Inferior parietal cortex (tissue), 1 donor: ENCODE measurements around the gene CDC7.
"Not testable (repeated sequence)": the region's sequence is repeated elsewhere in the genome, so short reads cannot be mapped to it uniquely, and the experiment has no call there.

ENCODE experiments used
- DNase-seq: peaks from one replicate; pipeline ENCODE4 v3.0.0-alpha.2; 2016; ENCODE audit errors: extremely low spot score

The CDC7 gene

DNA sequence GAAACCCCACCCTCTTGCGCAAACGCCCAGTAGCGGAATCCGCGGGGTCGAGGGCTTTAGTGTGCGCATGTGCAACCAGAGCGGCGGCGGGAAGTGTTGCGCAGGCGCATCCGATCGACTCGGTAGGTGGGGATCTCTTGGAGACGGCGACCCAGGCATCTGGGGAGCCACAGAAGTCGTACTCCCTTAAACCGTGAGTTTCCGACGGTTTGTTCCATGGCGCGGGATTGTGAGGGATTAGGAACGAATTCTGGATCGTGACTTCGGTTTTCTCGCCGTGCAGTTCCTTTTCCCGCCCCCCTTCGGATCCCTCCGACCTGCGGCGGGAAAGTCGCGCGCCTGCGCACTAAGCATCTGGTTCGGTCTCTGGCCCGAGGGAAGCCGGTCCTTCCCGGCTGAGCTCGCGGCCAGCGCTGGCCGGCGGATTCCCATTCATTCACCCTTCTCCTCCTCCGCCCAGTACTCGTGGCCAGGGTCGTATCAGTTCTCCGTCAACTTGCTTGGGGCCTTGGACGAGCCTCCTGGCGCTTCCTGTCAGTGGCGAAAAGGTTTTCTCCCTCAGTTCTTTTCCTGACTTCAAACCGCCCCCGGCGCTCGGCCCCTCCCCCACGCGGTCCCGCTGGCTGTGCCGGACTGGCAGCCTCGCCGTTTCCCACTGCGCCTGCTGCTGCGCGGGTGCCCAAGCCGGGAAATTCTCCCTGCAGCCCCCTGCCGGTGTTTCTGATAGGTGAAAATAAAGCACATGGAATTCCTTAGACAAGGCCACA lies at the start of gene CDC7:
Gene CDC7 (plus strand): TSS at position 96 of the 767 bp plus-strand sequence. CDS start 866 bp downstream, outside the sequence.
- DNase-seq: peak; percentile 91

DNA sequence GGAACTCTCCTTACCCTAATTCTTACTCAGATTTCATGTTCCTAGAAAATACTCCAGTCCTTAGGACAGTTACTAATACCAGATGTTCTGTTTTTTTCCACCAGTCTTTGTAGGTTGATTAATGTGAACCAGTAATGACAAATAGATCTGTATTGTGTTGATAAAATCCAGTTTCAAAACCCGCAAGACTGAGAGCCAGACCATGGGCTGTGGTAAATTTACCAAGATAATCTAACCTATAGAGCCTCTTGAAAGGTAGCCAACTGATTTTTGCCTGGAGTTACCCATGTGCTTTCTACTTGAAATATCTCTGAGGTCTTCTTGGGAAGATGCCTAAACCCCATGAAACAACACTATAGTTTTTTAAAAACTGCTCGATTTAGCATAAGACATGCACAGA lies 46.5 kb upstream of the CDC7 start:
- no peak for DNase-seq

DNA sequence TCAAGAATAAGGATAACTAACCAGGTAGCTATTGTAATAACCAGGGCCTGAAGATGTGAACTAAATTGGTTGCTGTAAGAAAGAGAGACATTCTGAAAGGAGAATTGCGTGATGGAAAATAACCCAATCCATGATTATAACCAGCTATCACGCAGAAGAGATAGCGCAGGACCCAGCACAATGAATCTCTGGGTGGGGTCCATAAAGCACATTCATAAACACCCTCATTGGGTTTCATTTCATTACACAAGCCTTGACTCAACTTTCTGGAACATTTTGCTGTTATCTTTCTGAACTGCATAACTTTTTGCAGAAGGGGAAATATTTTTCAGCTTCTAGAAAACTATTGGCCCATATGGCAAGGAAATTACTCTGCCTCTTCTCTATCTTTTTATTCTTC lies 45.3 kb upstream of the CDC7 start:
- DNase-seq: no peak

DNA sequence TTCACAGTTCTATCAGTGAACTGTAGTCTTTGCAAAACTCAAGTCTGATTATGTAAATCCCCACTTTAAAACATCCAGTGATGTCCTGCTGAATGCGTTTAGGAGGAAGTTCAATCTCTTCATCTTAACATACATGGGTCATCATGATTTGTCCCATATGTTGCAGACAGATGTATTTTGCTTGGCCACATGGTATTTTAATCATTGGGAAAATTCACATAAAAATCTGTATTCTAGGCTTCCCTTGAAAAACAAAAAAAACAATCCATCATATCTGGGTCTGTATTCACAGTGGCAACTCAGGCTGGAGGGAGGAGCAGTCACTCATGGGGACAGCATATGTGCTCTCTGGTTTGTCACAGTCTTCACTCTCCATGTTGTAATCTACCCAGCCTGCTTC lies 44.8 kb upstream of the CDC7 start:
- DNase-seq: no peak

DNA sequence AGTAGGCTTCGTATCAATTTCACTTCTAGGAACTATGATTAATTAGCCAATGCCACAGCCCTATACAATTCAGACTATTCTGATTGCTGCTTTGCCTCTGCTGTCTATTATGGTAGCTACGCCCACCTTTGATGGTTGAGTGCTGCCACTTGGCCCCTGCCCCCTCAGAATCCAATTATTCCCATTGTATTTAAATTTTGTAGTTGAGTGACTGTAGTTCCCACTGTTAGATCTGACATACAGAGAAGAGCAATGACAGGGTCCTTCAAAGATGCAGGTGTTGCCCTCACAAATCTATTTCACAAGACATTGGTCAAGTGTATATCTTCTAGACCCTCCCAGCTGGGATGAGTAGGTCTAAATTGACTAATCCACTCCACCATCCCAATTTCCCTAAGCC lies 35.3 kb upstream of the CDC7 start:
- DNase-seq: not testable (repeated sequence)

DNA sequence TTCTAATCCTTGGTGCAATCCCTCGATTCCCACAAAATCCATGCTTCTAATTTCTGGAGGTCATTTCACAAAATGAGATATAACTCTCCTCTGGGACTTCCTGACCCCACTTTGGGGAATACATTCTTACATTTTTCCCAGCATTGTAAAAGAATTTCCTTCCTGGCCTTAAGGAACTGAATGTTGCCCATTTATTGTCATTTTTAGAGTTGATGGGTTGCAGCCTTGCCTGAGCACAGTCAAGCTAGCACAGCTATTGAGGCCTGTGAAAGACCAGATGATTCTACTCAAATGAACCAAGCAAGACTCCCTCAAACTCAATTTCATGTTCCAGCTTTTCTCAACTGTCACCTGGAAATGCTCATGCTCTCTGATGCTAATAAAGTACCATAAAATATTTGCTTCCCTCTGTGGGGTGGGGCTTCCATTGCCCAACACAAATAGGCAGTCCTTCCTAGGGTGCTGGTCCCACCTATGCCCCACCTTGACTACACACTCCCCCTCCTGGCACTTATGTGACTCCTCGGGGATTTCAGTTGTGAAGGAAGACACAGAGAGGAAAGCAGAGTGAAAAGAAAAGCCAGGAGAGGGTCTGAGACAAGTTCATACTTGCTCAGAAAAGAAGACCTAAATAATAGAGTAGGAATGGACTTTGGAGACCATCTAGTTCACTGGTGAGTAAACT lies 24.0 kb upstream of the CDC7 start:
- DNase-seq: no peak

DNA sequence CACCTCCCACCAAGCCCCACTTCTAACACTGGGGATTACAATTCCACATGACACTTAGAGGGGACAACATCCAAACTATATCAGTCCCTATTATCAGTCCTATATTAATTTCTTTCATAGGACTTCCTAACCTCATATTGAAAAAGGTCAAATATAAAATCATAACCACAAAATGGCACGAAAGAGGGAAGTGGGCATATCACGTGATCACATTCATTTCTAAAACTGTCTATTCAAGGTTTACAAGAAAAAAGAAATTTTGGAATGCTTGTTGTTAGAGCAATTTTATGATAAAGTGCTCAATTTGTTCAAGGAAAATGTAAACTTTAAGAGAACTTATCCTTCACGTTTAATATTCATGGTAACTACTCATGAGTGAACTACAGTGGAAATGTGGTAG lies 13.2 kb upstream of the CDC7 start:
- DNase-seq: no peak

DNA sequence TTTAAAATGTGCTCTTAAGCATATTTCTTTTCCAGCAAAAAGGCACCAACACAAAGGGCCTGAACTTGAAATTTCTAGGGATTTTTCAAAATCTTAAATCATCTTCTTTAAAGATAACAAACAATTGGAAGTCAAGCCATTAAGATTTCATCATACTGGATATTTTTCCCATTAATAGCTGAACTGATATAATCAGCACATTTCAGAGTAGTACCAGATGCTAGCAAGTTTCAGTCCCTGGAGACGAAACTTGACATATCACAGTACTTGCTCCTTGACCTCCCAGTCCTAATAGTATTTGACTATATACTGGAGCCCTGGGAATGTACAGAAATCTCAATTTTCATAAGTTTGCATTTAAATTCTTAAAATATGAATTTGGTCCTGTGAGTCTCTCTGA lies 10.2 kb upstream of the CDC7 start:
- no peak for DNase-seq

DNA sequence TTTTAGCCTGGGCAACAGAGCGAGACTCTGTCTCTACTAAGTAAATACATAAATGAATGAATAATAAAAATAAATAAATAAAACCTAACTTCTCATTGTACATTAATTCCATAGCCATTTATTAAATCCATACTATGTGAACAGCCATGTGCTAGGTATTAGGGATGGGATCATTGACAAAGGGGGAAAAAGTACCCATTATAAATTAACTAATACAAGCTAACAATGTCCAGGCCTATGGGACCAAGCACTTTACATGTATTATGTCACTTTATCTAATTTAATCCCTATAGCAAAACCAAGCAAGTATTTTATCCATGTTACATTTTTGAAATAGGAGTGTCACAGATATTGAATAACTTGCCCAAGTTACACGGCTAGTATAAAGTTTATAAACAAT lies 2.6 kb upstream of the CDC7 start:
- DNase-seq: no peak

DNA sequence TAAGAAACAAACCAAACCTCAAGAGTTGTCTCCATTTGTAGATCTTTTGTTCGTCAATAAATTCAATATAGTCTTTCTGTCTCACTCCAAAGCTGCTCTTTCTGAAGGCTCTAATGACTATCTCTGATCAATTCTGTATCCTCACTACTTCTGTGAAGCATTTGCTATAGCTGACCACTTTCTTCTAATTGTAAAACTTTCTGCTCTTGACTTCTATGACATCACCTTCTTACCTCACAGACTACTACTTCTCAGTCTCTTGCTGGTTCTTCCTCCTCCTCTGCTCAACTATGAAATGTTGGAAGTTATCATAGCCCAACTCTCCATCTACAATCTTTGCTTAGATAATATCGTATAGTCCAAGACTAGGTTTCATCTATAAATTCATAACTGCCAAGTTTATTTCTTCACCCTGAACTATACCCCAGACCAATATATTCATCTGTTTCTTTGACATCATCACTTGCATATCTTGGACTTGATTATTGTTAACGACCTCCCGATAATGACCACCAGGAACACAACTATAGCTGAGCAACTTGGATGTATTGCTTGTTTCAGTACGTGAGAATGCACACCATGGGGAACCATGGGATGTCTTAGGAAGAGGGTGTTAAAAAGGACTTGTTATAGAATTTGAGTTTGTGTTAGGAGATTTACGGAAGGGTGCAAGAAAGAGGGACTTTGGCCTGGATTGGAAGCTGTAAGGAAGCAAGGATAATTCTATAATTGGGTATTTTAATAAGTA lies 2.0 kb upstream of the CDC7 start:
- no peak for DNase-seq

DNA sequence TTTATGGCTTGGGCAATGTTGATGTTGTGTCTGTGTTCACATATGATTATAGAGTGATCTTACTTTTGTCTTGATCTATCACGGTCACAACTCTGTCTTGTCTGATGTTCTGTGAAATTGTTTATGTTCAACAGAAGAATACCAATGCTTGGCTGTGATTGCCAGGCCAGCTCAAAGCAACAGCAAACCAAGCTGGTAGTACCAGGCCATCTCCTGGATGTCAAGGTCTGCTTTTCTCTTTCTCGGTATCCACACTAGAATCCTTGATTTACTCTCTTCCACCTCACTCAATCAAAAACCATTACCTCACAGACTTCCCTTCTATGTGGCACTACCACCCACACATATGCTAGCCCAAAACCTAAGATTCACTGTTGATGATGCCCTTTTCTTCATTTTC lies 1.3 kb upstream of the CDC7 start:
- DNase-seq: no peak

DNA sequence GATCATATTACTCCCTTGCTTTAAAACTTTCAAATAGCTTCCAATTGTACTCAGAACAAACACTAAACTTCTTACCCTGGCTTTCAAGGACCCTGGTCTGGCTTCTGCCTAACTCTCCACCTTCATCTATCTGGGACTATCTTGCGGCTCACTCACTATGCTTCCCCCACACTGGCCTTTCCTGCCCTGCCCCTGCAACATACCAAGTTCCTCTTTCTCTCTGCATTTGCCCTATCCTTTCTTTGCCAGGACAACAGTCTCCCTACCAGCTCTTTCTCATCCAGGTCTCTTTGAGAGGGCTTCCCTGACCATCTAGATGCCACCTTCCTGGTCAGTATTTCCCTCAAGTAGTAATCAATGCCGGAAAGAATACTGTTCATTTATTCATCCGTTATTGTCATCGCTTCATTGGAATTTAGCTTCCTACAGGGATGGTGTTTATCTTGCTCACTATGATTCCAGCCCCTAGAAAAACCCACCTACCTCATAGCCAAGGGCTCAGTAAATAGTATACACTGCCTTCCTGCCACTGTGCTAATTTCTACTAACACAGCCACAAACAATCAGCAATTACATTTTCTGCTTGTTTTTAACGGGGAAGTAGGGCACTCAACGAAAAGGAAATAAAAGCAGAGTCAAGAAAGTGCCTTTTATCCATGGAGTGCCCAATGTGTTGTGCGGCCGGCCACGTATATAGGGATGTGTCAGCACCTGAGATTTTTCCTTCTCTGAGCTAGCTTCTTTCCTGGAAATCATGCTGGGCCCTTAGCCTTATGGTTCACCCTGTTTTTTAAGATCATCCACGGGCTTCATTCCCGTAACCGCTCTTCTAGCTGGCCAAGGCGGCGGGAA lies 521 bp upstream of the CDC7 start:
- no peak for DNase-seq

DNA sequence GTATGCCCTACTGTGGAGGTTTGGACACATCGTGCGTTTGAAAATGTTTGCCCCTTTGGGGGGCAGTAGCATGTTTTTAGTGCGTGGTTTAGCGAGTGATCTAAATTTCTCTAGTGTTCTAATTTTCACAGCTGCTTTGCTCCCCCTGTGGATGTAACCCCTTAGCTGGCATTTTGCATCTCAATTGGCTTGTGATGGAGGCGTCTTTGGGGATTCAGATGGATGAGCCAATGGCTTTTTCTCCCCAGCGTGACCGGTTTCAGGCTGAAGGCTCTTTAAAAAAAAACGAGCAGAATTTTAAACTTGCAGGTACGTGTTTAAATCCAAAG lies 836 bp downstream of the CDC7 start:
- DNase-seq: peak; percentile 72

DNA sequence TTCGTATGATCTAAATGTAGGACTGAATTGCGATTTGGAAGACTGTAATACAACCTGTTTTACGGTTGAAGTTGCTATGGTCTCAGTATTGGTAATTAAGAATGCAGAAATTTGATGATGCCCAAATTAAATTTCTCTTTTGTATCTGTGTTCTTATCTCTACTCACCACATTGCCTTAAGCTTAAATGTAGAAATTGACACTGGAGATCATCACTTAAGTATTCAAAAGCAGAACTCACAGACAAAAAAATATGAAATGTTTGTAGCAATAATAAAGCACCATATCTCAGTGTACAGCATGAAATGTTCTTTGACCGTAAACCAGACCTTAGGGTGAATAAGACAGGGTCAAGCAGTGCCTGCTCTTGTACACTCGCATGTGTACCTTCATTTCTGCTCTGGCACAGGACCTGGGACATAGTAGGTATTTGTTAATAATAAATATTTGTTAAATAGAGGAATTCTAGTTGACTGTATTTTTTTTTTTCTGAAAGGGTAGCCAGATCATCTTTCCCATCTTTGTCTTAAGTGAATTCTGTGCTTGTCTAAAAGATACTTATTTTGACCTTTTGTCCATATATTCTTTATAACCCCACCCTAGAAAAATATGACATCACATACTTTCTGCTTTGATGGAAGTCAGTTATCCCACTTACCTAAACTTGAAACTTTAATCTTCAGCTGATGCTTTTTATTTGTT lies 1.5 kb downstream of the CDC7 start:
- no peak for DNase-seq

DNA sequence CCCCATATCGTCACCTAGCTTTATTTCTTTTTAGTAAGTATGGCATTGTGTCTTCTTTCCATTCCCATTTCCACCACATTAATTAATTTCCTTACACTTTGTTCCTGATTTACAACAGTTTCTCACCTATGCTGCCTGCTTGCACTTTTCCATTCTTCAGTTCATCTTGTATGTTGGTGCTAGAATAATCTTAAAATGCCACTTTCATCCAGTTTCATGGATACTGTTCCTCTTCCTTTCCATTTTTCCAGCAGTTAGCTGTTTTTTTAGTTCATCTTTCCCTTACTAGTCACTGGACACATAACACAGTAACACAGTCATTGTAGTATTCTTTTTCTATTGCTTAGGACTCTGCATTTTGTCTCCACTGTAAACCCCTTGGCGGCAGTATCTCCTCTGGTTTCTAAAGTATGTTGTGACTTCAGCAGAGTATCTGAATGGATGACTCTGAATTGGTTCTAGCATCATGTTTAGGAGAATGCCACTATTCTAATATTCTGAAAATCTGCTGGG lies 2.1 kb downstream of the CDC7 start:
- DNase-seq: peak; percentile 44

DNA sequence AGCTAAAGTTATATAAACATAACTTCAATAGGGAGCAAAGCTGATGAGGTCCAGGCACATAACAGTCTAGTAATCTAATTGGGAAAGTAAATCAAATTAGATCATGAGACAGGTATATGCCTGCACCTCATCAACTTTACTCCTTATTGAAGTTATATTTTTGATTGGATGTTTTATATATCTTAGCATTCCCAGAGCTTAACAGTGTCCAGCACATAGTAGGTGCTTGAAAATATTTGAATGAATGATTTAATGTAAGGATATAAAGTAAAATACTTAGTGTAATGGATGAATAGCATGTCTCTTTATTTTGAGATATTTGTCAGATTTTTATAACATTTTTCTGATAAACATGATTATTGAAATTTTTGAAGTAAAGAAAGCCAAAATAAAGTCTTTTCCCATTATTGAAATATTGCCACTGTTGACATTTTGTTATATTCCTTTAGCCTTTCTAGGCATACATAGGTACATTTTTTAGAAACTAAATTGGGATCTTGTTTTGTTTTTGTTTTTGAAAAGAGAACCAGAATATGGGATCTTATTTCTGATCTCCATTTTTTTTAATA lies 2.8 kb downstream of the CDC7 start:
- DNase-seq: no peak

DNA sequence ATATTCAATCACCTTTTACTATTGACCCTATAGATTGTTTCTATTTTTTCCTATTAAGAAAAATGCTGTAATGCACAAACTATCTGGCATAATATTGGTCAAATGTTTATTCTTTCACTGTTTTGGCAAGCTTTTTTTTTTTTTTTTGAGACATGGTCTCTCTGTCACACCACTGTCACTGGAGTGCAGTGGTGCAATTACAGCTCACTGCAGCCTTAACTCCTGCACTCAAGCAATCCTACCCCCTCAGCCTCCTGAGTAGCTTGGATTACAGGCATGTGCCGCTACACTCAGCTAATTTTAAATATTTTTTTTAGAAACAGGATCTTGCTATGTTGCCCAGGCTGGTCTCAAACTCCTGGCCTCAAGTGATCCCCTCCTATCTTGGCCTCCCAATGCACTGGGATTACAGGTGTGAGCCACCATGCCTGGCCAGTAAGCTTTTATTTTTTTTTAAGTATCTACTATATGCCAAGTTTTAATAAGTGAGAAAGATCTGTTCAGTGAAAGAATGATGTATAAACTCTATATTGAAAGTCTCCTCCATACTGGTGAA lies 3.4 kb downstream of the CDC7 start:
- DNase-seq: no peak

DNA sequence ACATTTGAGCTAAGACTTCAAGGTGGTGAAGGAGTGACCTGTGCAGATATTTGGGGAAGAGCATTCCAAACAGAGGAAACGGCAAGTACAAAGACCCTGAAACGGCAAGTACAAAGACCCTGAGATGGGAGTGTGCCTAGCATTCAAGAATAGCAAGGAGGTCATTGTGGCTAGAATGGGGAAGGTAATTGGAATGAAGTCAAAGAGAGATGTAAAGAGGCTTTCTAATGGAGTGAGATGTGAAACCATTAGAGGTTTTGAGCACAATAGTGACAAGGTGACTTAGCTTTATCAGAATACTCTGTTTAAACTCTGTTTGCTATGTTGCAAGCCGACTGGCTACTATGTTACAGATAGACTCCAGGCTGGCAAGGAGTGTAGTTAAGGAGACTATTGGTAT lies 4.4 kb downstream of the CDC7 start:
- DNase-seq: no peak

DNA sequence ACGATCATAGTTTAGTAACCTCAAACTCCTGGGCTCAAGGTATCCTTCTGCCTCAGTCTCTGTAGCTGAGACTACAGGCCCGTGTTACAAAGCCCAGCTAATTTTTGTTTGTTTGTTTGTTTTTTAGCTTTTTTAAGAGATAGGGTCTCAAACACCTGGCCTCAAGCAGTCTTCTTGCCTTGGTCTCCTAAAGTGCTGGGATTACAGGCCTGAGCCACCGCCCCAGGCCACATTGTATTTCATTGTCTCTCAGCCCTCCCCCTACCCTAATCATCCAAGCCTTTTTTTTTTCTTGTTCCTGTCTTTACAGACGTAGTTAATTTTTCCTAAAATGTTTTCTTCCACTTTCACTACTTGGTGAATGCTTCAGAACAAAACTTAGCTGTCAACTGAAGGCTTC lies 5.4 kb downstream of the CDC7 start:
- DNase-seq: no peak

DNA sequence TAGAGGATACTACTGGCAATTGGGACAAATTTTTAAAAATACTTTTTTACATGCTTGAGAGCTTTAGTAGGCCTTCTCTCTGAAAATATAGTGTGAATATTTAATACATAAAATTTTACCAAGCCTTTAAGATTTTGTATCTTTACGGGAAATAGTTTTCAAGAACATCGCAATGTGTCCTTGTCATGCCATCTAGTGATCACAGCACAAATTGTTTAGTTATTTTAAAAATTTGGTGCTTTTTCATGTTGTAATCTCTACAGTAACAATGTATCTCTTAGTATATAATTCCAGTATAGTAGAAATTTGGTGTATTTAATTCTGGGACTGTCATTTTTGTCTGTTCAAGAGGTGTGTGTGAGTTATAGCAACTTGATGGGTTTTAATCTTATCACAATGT lies 6.7 kb downstream of the CDC7 start:
- DNase-seq: no peak

DNA sequence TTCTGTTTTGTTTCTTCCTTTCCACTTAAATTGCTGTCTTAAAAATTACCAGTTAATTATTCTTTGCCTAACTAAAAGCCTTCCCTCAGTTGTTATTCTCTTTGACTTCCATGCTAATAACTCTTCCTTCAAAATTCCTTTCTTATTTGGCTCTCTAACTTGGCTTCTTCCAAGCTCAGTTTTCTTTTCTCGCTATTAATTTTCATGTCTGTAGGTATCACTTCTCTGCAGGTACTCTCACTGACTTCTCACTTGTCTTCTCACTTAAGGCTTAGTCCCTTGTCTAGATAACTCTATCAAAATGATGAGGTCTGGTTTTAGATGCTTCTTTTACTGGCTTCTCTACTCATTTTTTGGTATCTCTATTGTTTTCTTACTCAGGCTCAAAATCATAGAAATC lies 10.1 kb downstream of the CDC7 start:
- DNase-seq: no peak
